GM12873 (cell line): ENCODE measurements around the gene DIO3.

Source experiments
- CTCF ChIP-seq: IDR thresholded peaks from 2 replicates; pipeline ENCODE4 v1.5.1; 2012; ENCODE audit warnings: low read depth, mild to moderate bottlenecking, moderate library complexity, low read length, control low read depth; ENCODE audit not compliant: insufficient read depth; ENCODE audit errors: missing control alignments

The DIO3 gene

DNA sequence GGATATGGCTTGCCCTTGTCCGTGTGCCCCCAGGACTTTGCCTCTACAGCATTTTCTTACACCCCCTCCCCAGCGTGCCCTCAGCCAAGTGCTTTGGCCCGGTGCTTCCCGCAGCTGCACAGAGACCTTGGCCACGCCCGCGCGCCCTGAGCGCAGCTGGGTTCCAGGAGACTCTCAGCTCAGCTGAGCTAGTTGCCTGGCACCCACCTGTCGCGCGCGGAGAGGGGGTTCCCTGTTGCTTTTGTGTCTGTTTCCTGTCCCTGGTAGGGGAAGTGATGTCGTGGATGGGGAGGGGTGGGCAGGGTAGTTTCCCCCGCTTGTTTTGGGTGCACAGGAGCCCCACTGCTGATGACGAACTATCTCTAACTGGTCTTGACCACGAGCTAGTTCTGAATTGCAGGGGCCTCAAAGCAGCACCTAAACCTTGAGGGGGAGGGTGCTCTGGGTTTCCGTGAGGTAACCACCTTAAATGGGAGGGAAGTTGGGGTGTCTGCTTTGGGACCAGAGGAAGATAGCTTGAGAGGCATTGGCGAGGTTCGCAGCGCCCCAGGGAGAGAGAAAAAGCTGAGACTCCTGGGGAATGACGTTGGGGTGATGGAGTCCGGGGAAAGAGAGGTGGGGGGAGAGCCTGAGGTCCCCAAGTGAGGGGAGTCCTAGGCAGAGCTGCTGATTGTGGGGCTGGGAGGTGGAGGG, 1.5 kb downstream of the DIO3 start:
- TF ChIP-seq CTCF: no peak

DNA sequence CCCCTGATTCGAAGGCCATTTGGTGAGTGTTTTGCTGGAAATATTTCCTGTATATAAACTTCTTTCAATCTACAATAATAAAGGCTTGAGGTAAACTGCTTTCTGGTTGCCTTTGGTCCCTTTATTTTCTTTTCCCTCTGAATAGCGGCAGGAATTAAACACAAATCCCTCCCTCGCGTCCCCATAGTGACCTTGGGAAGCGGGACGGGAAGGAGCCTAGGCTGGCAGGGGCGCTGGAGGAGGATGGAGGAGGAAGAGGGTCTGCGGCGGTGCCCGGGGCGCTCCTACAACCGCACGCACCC, 2.0 kb downstream of the DIO3 start:
- no peak for TF ChIP-seq CTCF

DNA sequence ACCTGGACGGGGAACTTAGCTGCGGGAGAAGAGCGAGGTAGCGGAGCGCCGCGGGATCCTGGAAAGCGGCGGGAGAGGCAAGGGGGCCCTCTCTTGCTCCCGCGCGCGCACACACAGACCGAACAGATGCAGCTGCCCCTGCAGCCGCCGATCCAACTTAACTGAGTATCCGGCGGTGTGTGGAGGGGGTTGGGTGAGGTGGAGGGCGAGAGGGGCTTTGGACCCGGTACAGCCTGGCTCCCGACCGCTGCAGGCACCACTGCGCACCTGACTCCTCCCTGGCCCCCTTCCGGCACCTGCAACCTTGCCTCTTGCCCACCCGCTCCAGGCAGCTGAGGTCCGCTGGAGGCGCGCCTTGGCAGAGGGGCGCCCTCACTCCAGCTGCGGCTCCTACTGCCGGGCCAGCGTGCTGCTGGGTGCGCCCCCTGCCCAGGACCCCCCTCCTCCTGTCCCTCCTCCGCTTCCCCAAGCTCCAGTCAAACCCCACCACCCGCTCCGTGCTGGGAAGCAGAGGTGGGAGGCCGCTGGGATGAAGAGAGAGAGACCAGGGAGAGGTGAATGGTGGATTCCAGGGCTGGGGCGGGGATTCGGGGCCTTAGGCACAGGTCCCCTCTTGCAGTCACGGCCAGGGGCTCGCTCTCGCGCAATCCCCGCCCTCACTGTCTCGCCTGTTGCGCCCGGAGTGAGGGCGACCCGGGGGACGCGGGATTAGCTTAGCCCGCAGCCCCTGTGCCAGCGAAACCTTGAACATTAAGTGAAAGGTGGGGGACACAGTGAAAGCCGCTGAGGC, 2.6 kb downstream of the DIO3 start:
- TF ChIP-seq CTCF: no peak

DNA sequence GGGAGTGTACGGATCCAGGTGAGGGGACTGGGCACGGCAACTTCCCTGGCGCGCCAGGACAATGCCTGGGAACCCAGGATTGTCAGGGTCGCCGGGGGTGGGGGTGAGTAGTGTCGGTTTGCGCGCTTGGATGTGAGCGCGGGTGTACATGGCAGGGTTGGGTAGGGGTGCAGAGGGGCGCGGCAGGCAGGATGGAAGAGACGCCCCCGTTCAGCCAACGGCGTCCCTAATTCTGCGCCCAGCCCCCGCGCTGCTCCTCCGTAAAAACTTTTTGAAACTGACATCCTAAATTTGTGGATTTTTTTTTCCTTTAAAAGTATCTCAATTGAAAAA, 3.1 kb downstream of the DIO3 start:
- TF ChIP-seq CTCF: no peak

GRCh38 chr14:101564819-101565698, 3.8 kb downstream of the DIO3 start:
- no peak for TF ChIP-seq CTCF

GRCh38 chr14:101567252-101567651, 6.0 kb downstream of the DIO3 start:
- no peak for TF ChIP-seq CTCF

- no peak for TF ChIP-seq CTCF
Measured at GRCh38 chr14:101571004-101571403, 9.7 kb downstream of the DIO3 start.
